ENCODE data around the gene ASIC1.

- TF ChIP-seq CTCF (conservative IDR thresholded peaks at IDR 0.05; ENCODE audit: low read length) (no peak), EZH2phosphoT487 (IDR thresholded peaks at IDR 0.05; ENCODE audit: borderline replicate concordance) (no peak)
Observed at GRCh38 chr12:50018968-50019367, 38.4 kb upstream of the ASIC1 start.
